ENCODE data around the gene EEFSEC. TPM values are rescaled to one million over a fixed set of nuclear protein-coding genes. Genes with fewer than 3 reads are reported as not detected.

The EEFSEC gene
- total and polyA plus RNA-seq, 8 donors: 11.5 to 23.0 (median 19.9) TPM

GRCh38 chr3:128177865-128178264, 24.6 kb downstream of the EEFSEC start:
- intact Hi-C loops (cut with DNase I): loop anchor here in 1 of 2 donors (10.0 kb wide), 1 partner anchor 317 kb away; the partner anchor contains the start of gene GATA2

GRCh38 chr3:128178782-128179483, 25.7 kb downstream of the EEFSEC start:
- Histone ChIP-seq H3K27ac (no peak overlapping the region), H3K36me3 (no peaks in the 10 kb centered on the region), H3K9me3 (no peaks in the 10 kb centered on the region), H3K27me3 (no peaks in the 10 kb centered on the region), H3K4me1 (peaks cover 8 to 34% of the 10 kb centered on the region in 2 donors), H3K4me3 (no peak overlapping the region)
- DNase-seq (peak in 1 of 4 donors; percentile 41), ATAC-seq (peak; percentile 40)
- TF ChIP-seq, protein P1, sequence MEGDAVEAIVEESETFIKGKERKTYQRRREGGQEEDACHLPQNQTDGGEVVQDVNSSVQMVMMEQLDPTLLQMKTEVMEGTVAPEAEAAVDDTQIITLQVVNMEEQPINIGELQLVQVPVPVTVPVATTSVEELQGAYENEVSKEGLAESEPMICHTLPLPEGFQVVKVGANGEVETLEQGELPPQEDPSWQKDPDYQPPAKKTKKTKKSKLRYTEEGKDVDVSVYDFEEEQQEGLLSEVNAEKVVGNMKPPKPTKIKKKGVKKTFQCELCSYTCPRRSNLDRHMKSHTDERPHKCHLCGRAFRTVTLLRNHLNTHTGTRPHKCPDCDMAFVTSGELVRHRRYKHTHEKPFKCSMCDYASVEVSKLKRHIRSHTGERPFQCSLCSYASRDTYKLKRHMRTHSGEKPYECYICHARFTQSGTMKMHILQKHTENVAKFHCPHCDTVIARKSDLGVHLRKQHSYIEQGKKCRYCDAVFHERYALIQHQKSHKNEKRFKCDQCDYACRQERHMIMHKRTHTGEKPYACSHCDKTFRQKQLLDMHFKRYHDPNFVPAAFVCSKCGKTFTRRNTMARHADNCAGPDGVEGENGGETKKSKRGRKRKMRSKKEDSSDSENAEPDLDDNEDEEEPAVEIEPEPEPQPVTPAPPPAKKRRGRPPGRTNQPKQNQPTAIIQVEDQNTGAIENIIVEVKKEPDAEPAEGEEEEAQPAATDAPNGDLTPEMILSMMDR (IDR thresholded peaks at IDR 0.05): no peak
- intact Hi-C loops (cut with DNase I): loop anchor here in 1 of 2 donors (10.0 kb wide), 1 partner anchor 316 kb away; the partner anchor contains the start of gene GATA2

More at GRCh38 chr3:128177865-128178264, 24.6 kb downstream of the EEFSEC start:
- TF ChIP-seq, protein P1 (IDR thresholded peaks at IDR 0.05): no peak
- H3K27ac ChIP-seq: no peak overlapping the region
- ATAC-seq: no peak
- H3K4me1 ChIP-seq: peaks cover 8 to 37% of the 10 kb centered on the region in 2 donors
- no peak for DNase-seq
- no peak overlapping the region for H3K4me3 ChIP-seq
- H3K9me3 ChIP-seq: no peaks in the 10 kb centered on the region
- H3K27me3 ChIP-seq: no peaks in the 10 kb centered on the region
- no peaks in the 10 kb centered on the region for H3K36me3 ChIP-seq

GRCh38 chr3:128179484-128179819, 26.2 kb downstream of the EEFSEC start:
- TF ChIP-seq, protein P1 (IDR thresholded peaks at IDR 0.05): no peak
- Histone ChIP-seq H3K9me3 (no peaks in the 10 kb centered on the region), H3K4me3 (no peak overlapping the region), H3K27ac (no peak overlapping the region), H3K36me3 (no peaks in the 10 kb centered on the region), H3K27me3 (no peaks in the 10 kb centered on the region), H3K4me1 (peaks cover 6 to 29% of the 10 kb centered on the region in 2 donors)
- DNase-seq: no peak
- intact Hi-C loops (cut with DNase I): loop anchor here in 1 of 2 donors (10.0 kb wide), 1 partner anchor 315 kb away; the partner anchor contains the start of gene GATA2
- peak; percentile 30 for ATAC-seq

DNA sequence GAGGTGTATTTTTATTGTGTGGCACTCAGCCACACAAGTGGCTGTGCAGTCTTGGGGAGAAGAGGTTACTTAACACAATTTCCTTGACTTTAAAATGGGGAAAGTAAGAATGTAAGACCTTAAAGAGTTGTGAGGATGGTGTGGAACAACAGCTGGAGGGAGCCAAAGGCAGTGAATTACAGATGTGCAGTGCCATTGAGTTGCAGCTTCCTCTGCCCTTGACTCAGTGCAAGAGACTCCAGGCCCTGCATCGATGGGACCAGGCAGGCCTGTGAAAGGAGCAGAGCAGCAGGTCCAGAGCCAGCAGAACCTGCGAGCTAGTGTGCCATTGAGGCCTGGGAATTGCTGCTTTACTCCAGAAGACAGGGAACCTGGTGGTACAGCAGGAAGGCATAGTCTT, 27.2 kb downstream of the EEFSEC start:
- Histone ChIP-seq H3K27ac (no peak overlapping the region), H3K9me3 (no peaks in the 10 kb centered on the region), H3K27me3 (no peaks in the 10 kb centered on the region), H3K4me1 (peaks cover 3 to 19% of the 10 kb centered on the region in 2 donors), H3K4me3 (no peak overlapping the region), H3K36me3 (no peaks in the 10 kb centered on the region)
- no peak for DNase-seq
- peak; percentile 64 for ATAC-seq
- intact Hi-C loops (cut with DNase I): no loop called here
- TF ChIP-seq, protein P1 (IDR thresholded peaks at IDR 0.05): no peak

DNA sequence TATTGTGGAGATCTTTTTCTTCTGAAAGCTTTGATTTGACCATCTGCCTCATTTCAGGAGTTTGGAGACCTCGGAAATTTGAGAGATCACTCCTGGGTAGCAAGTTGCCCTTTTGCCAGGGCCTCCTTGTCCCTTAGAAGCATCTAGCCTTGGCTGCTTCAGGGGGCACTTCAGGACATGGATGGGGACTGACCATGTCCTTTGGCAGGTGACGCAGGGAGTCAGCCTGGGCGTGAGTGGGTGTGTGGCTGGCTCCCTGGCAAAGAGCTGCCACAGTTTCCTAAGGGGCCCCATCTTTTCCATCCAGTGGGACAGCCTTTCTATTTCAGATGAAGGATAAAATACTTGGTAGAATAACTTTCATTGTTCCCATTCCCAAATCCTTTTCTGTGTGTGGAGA, 27.6 kb downstream of the EEFSEC start:
- no peak overlapping the region for H3K27ac ChIP-seq
- no peak for ATAC-seq
- no peak overlapping the region for H3K4me3 ChIP-seq
- no peaks in the 10 kb centered on the region for H3K36me3 ChIP-seq
- TF ChIP-seq, protein P1 (IDR thresholded peaks at IDR 0.05): no peak
- H3K4me1 ChIP-seq: peaks cover 3 to 17% of the 10 kb centered on the region in 2 donors
- no peaks in the 10 kb centered on the region for H3K27me3 ChIP-seq
- H3K9me3 ChIP-seq: no peaks in the 10 kb centered on the region
- DNase-seq: no peak
- intact Hi-C loops (cut with DNase I): no loop called here
